Vagina (tissue), 2 donors: ENCODE measurements around the gene ATP6V1E1. TPM values are rescaled to one million over a fixed set of nuclear protein-coding genes. Genes with fewer than 3 reads are reported as not detected.
"Not testable (repeated sequence)": the region's sequence is repeated elsewhere in the genome, so short reads cannot be mapped to it uniquely, and the experiment has no call there.

ENCODE experiments used
- DNase-seq, 2 donors: peaks; one replicate each; pipeline ENCODE4 v3.0.0-alpha.2; 2017; ENCODE audit errors: extremely low spot score in 2 of 2
- H3K27ac ChIP-seq: fragments of 200-600 bp; sonication (generic); one replicate; pipeline ENCODE4 v1.5.1; 2019
- H3K27me3 ChIP-seq: fragments of 200-600 bp; sonication (generic); one replicate; pipeline ENCODE4 v1.5.1; 2019
- H3K36me3 ChIP-seq, 2 donors: fragments of 200-600 bp; sonication (generic); one replicate each; pipeline ENCODE4 v1.5.1; 2017 to 2019
- H3K4me1 ChIP-seq: fragments of 200-600 bp; sonication (generic); one replicate; pipeline ENCODE4 v1.5.1; 2019
- H3K4me3 ChIP-seq, 2 donors: fragments of 200-600 bp; sonication (generic); 1 replicate in 1 of 2; 2 replicates in 1 of 2; pipeline ENCODE4 v1.5.1; 2016 to 2019
- H3K9me3 ChIP-seq: fragments of 200-600 bp; sonication (generic); one replicate; pipeline ENCODE4 v1.5.1; 2019
- POLR2A ChIP-seq, 2 donors: fragments of 450-650 bp; IDR thresholded peaks; one replicate each; pipeline ENCODE4 v1.6.1; 2017; ENCODE audit warnings: antibody characterized with exemption in 2 of 2, mild to moderate bottlenecking in 2 of 2, moderate library complexity in 2 of 2
- POLR2AphosphoS5 ChIP-seq, 2 donors: sonication (generic); formaldehyde crosslinking; IDR thresholded peaks; one replicate each; pipeline ENCODE4 v1.9.0; 2017; ENCODE audit warnings: antibody characterized with exemption in 2 of 2, mild to moderate bottlenecking in 2 of 2, low read depth in 1 of 2; ENCODE audit not compliant: insufficient read depth in 1 of 2
- intact Hi-C: fragments of 100-400 bp; cut with DNase I; formaldehyde crosslinking; loops from one replicate; pipeline ENCODE4 v1.15.1; 2023
- total RNA-seq: library from RNA; depleted of rRNA; stranded (reverse); fragments of >200 nt; gene quantifications from one replicate; pipeline ENCODE4 v1.2.3, GENCODE V29; 2016
- TF ChIP-seq, protein P1 (sequence below), 3 experiments: fragments of 450-650 bp in 2 of 3; fragments of 200-600 bp in 1 of 3; sonication (generic) in 1 of 3; IDR thresholded peaks; one replicate each; pipeline ENCODE4 v1.5.1; 2017 to 2019; ENCODE audit warnings: antibody characterized with exemption in 3 of 3, mild to moderate bottlenecking in 2 of 3, moderate library complexity in 2 of 3

The ATP6V1E1 gene
- total RNA-seq, 1 donor from 2014 or later: 88.9 TPM

DNA sequence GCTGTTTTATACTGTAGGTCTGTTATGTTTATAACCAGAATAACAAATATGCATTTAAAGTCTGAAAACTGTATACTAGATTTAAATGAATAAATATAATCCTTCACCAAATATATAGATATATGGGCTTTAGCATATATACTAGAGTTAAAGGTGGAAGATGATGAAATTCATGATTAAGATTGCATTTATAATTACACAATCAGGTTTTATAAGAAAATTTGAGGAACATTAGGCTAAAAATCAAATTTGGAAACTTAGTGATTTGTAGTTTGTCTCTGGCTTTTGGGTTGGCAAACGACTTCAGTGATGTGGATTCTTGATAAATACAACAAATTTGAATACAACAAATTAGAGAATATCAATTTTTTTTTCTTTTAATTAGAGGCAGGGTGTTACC, 20.0 kb upstream of the ATP6V1E1 start:
- DNase-seq: no peak
- Histone ChIP-seq H3K9me3 (no peaks in the 10 kb centered on the region), H3K4me1 (no peaks in the 10 kb centered on the region), H3K36me3 (no peaks in the 10 kb centered on the region), H3K27ac (no peak overlapping the region), H3K27me3 (no peaks in the 10 kb centered on the region), H3K4me3 (no peak overlapping the region)
- TF ChIP-seq POLR2AphosphoS5 (IDR thresholded peaks at IDR 0.05; ENCODE audit: insufficient read depth in 1 of 2, low read depth in 1 of 2): no peak
- TF ChIP-seq POLR2A (IDR thresholded peaks at IDR 0.05): no peak
- TF ChIP-seq, protein P1, sequence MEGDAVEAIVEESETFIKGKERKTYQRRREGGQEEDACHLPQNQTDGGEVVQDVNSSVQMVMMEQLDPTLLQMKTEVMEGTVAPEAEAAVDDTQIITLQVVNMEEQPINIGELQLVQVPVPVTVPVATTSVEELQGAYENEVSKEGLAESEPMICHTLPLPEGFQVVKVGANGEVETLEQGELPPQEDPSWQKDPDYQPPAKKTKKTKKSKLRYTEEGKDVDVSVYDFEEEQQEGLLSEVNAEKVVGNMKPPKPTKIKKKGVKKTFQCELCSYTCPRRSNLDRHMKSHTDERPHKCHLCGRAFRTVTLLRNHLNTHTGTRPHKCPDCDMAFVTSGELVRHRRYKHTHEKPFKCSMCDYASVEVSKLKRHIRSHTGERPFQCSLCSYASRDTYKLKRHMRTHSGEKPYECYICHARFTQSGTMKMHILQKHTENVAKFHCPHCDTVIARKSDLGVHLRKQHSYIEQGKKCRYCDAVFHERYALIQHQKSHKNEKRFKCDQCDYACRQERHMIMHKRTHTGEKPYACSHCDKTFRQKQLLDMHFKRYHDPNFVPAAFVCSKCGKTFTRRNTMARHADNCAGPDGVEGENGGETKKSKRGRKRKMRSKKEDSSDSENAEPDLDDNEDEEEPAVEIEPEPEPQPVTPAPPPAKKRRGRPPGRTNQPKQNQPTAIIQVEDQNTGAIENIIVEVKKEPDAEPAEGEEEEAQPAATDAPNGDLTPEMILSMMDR (IDR thresholded peaks at IDR 0.05): no peak
- intact Hi-C loops: no loop called here

- no peaks in the 10 kb centered on the region for H3K4me1 ChIP-seq
- no peaks in the 10 kb centered on the region for H3K9me3 ChIP-seq
- H3K27ac ChIP-seq: no peak overlapping the region
- TF ChIP-seq, protein P1 (IDR thresholded peaks at IDR 0.05): no peak
- TF ChIP-seq POLR2AphosphoS5 (IDR thresholded peaks at IDR 0.05; ENCODE audit: insufficient read depth in 1 of 2, low read depth in 1 of 2): no peak
- no peak for TF ChIP-seq POLR2A (IDR thresholded peaks at IDR 0.05)
- no peaks in the 10 kb centered on the region for H3K27me3 ChIP-seq
- no peak overlapping the region for H3K4me3 ChIP-seq
- intact Hi-C loops: no loop called here
- H3K36me3 ChIP-seq: no peaks in the 10 kb centered on the region
- DNase-seq: no peak
Observed at GRCh38 chr22:17647991-17648390, 19.4 kb upstream of the ATP6V1E1 start.

DNA sequence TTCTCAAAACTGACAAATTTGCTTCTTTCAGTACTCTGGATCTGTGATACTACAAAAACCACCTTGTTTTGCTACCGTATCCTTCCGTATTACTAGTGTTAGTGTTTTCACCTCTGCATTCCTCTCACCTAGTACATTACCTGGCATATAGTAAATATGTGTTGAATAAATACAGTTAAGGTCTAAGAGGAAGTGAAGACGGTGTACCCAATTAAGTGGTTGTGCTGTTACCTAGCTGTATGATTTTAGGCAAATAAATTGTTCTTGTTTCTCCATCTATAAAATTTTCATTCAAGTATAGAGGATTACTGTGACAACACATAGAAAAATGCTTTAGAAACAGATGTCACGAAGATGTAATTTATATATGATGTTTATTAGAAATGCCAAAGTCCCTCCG, 18.9 kb upstream of the ATP6V1E1 start:
- intact Hi-C loops: no loop called here
- Histone ChIP-seq H3K4me1 (no peaks in the 10 kb centered on the region), H3K36me3 (no peaks in the 10 kb centered on the region), H3K27ac (no peak overlapping the region), H3K4me3 (no peak overlapping the region), H3K27me3 (no peaks in the 10 kb centered on the region), H3K9me3 (no peaks in the 10 kb centered on the region)
- TF ChIP-seq POLR2AphosphoS5 (IDR thresholded peaks at IDR 0.05; ENCODE audit: insufficient read depth in 1 of 2, low read depth in 1 of 2): no peak
- TF ChIP-seq POLR2A (IDR thresholded peaks at IDR 0.05): no peak
- TF ChIP-seq, protein P1 (IDR thresholded peaks at IDR 0.05): no peak
- DNase-seq: no peak

- intact Hi-C loops, H3K27me3 ChIP-seq, H3K27ac ChIP-seq, DNase-seq, H3K36me3 ChIP-seq, H3K4me3 ChIP-seq, H3K9me3 ChIP-seq: not testable (repeated sequence)
- peaks cover 26% of the 10 kb centered on the region for H3K4me1 ChIP-seq
Observed at GRCh38 chr22:17642357-17642756, 13.8 kb upstream of the ATP6V1E1 start.

DNA sequence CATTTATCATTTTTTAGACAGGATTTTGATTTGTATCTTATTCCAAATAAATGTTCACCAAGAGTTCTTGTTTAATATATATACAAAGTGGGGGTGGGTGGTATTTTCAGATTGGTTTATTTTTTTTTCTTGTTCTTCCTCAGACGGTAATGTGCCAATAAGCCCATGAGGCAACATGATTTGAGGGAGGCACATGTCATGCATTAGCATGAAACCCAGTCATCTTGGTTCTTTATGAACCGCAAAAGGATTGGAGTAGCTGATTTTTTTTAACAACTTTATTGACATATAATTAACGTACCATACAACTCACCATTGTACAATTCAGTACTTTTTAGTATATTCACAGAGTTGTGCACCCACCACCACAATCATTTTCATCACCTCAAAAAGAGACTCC, 12.7 kb upstream of the ATP6V1E1 start:
- H3K27ac ChIP-seq: no peak overlapping the region
- DNase-seq: no peak
- intact Hi-C loops: no loop called here
- no peaks in the 10 kb centered on the region for H3K27me3 ChIP-seq
- TF ChIP-seq POLR2AphosphoS5 (IDR thresholded peaks at IDR 0.05; ENCODE audit: insufficient read depth in 1 of 2, low read depth in 1 of 2): no peak
- TF ChIP-seq, protein P1 (IDR thresholded peaks at IDR 0.05): no peak
- no peak for TF ChIP-seq POLR2A (IDR thresholded peaks at IDR 0.05)
- peaks cover 27% of the 10 kb centered on the region for H3K4me1 ChIP-seq
- no peaks in the 10 kb centered on the region for H3K36me3 ChIP-seq
- no peak overlapping the region for H3K4me3 ChIP-seq
- no peaks in the 10 kb centered on the region for H3K9me3 ChIP-seq
